Prostate gland (tissue), 2 donors: ENCODE measurements around the gene PRKCI. TPM values are rescaled to one million over a fixed set of nuclear protein-coding genes. Genes with fewer than 3 reads are reported as not detected.

Experiments
- DNase-seq: peaks from one replicate; pipeline ENCODE4 v3.0.0-alpha.2; 2019; ENCODE audit warnings: low spot score
- H3K27ac ChIP-seq, 2 donors: fragments of 200-600 bp; sonication (generic); 2 replicates each; pipeline ENCODE4 v1.5.1; 2017 to 2019
- H3K27me3 ChIP-seq: fragments of 200-600 bp; sonication (generic); replicated peaks from 2 replicates; pipeline ENCODE4 v1.5.1; 2019; ENCODE audit not compliant: insufficient read depth
- H3K36me3 ChIP-seq, 2 donors: fragments of 200-600 bp; sonication (generic); 1 replicate in 1 of 2; 2 replicates in 1 of 2; pipeline versions ENCODE4 v1.5.1 to v1.8.1; 2017 to 2019
- H3K4me1 ChIP-seq: fragments of 200-600 bp; sonication (generic); replicated peaks from 2 replicates; pipeline ENCODE4 v1.5.1; 2019
- H3K4me3 ChIP-seq, 2 donors: fragments of 200-600 bp; sonication (generic); 2 replicates each; pipeline ENCODE4 v1.5.1; 2017 to 2019
- H3K9me3 ChIP-seq: fragments of 200-600 bp; sonication (generic); 2 replicates; pipeline ENCODE4 v1.5.1; 2017
- CTCF ChIP-seq, 4 experiments: fragments of 200-600 bp in 2 of 4; fragments of 450-650 bp in 2 of 4; sonication (generic) in 2 of 4; IDR thresholded peaks; 1 replicate in 3 of 4; 2 replicates in 1 of 4; pipeline ENCODE4 v1.5.1; 2016 to 2019; ENCODE audit warnings: antibody characterized with exemption in 4 of 4, mild to moderate bottlenecking in 2 of 4, moderate library complexity in 2 of 4
- POLR2A ChIP-seq: fragments of 450-650 bp; IDR thresholded peaks from one replicate; pipeline ENCODE4 v1.6.1; 2016; ENCODE audit warnings: antibody characterized with exemption, mild to moderate bottlenecking
- POLR2AphosphoS5 ChIP-seq: sonication (generic); formaldehyde crosslinking; IDR thresholded peaks from one replicate; pipeline ENCODE4 v1.6.1; 2017; ENCODE audit warnings: antibody characterized with exemption
- WGBS: methylation state at CpG from one replicate; pipeline ENCODE4 v1.1.5; 2018; 5-methylcytosine and 5-hydroxymethylcytosine counted together
- intact Hi-C: fragments of 100-400 bp; cut with DNase I; formaldehyde crosslinking; loops from one replicate; pipeline ENCODE4 v1.14.2; 2022
- total RNA-seq, 2 donors: library from RNA; depleted of rRNA; stranded (reverse); fragments of >200 nt; gene quantifications; one replicate each; pipeline ENCODE4 v1.1.0, GENCODE V29; 2016

The PRKCI gene
- total RNA-seq, 2 donors from 2014 or later: 44.6 to 74.4 TPM

GRCh38 chr3:170240142-170240541, 17.9 kb downstream of the PRKCI start:
- peak overlapping the region; percentile 2 to 57 for H3K27ac ChIP-seq
- H3K36me3 ChIP-seq: peaks cover 0 to 4% of the 10 kb centered on the region in 2 donors
- intact Hi-C loops: no loop called here
- TF ChIP-seq CTCF (IDR thresholded peaks at IDR 0.05): no peak
- TF ChIP-seq POLR2AphosphoS5: no peak
- TF ChIP-seq POLR2A: no peak
- H3K9me3 ChIP-seq: no peaks in the 10 kb centered on the region
- DNase-seq: no peak
- no peaks in the 10 kb centered on the region for H3K27me3 ChIP-seq
- 50% methylated on average over 1 of the region's 1 CpG for WGBS
- no peak overlapping the region for H3K4me3 ChIP-seq
- no peaks in the 10 kb centered on the region for H3K4me1 ChIP-seq

GRCh38 chr3:170240671-170241070, 18.4 kb downstream of the PRKCI start:
- Histone ChIP-seq H3K36me3 (peaks cover 0 to 4% of the 10 kb centered on the region in 2 donors), H3K27me3 (no peaks in the 10 kb centered on the region), H3K4me3 (no peak overlapping the region), H3K27ac (peak overlapping the region; percentile 2 to 57), H3K9me3 (no peaks in the 10 kb centered on the region), H3K4me1 (no peaks in the 10 kb centered on the region)
- intact Hi-C loops: no loop called here
- TF ChIP-seq CTCF (IDR thresholded peaks at IDR 0.05) (no peak), POLR2AphosphoS5 (peak; percentile 68), POLR2A (no peak)
- no peak for DNase-seq

DNA sequence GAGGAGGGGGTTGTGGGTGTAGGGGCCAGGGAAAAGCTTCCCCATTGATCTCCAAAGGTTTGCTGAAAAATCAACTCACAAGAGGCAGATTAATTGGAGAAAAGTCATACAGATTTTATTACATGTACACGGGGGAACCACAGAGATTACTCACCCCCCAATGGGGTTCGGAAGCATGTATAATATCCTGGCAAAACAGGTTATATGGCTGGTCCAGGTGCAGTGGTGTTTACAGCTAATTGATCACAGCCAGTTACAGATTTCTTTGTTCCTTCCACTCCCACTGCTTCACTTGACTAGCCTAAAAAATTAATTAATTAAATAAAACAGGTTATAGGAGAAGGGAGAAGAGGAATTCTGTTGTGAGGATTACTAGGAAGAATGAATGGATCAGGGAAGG, 22.4 kb downstream of the PRKCI start:
- H3K4me3 ChIP-seq: no peak overlapping the region
- 48% methylated on average over 2 of the region's 2 CpGs for WGBS
- no peak for DNase-seq
- intact Hi-C loops: no loop called here
- TF ChIP-seq CTCF (IDR thresholded peaks at IDR 0.05): no peak
- TF ChIP-seq POLR2A: no peak
- no peak for TF ChIP-seq POLR2AphosphoS5
- H3K27me3 ChIP-seq: no peaks in the 10 kb centered on the region
- peak overlapping the region in 1 of 2 donors; percentile 51 for H3K27ac ChIP-seq
- H3K36me3 ChIP-seq: no peaks in the 10 kb centered on the region
- no peaks in the 10 kb centered on the region for H3K9me3 ChIP-seq
- H3K4me1 ChIP-seq: no peaks in the 10 kb centered on the region

DNA sequence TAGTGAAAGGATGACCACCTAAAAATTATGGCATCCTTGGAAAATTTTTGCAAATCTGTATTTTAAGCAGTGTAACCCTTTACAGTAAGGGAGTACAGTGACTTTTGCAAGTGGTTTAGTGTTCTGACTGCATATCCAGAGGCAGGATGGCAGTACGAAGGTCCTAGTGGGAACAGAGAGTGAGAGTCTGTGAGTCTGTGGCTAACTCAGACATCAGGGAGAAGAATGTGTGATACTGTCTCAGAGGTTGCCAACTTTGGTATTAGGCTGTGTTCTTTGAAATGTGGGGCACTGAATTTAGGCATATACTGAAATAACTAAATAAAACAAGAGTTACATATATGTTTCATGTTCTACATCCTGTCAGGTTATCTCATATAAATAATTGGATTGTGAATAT, 25.7 kb downstream of the PRKCI start:
- H3K9me3 ChIP-seq: no peaks in the 10 kb centered on the region
- no peak for TF ChIP-seq POLR2A
- no peak for TF ChIP-seq POLR2AphosphoS5
- no peak for TF ChIP-seq CTCF (IDR thresholded peaks at IDR 0.05)
- intact Hi-C loops: no loop called here
- no peak for DNase-seq
- H3K4me1 ChIP-seq: no peaks in the 10 kb centered on the region
- no peaks in the 10 kb centered on the region for H3K36me3 ChIP-seq
- no peak overlapping the region for H3K4me3 ChIP-seq
- no peaks in the 10 kb centered on the region for H3K27me3 ChIP-seq
- H3K27ac ChIP-seq: no peak overlapping the region
- WGBS: 90% methylated on average over 1 of the region's 1 CpG

GRCh38 chr3:170256597-170256996, 34.4 kb downstream of the PRKCI start:
- no peak for DNase-seq
- Histone ChIP-seq H3K36me3 (no peaks in the 10 kb centered on the region), H3K9me3 (no peaks in the 10 kb centered on the region), H3K27ac (no peak overlapping the region), H3K4me1 (no peaks in the 10 kb centered on the region), H3K27me3 (no peaks in the 10 kb centered on the region), H3K4me3 (no peak overlapping the region)
- TF ChIP-seq POLR2A (no peak), POLR2AphosphoS5 (no peak), CTCF (IDR thresholded peaks at IDR 0.05) (no peak)
- intact Hi-C loops: no loop called here
- 93% methylated on average over 3 of the region's 3 CpGs for WGBS
